GM10847 (cell line): ENCODE results near the gene EHD4.

Source experiments
- POLR2A ChIP-seq: IDR thresholded peaks from 2 replicates; pipeline ENCODE4 v1.6.1; 2011; ENCODE audit not compliant: insufficient read length; ENCODE audit errors: extremely low read depth

EHD4 gene

DNA sequence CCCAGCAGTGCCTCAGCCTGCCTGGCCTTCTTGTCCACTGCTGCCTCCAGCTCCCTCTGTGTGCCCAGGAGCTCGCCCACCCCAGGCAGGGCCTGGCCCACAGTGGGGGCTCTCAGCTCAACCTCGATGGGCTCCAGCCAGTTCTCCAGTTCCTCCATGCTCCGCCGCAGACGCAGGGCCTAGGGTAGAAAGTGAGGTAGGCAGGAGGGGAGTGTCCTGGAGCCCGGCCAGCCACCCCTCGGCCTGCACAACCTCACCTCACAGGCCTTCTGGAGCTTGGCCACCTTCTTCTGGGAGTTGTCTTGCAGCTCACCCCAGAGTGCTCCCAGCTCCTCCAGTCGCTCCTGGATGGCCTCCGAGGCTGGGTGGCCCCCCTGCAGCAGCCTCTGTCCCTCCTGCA, 115.0 kb downstream of the EHD4 start:
- TF ChIP-seq POLR2A: no peak

DNA sequence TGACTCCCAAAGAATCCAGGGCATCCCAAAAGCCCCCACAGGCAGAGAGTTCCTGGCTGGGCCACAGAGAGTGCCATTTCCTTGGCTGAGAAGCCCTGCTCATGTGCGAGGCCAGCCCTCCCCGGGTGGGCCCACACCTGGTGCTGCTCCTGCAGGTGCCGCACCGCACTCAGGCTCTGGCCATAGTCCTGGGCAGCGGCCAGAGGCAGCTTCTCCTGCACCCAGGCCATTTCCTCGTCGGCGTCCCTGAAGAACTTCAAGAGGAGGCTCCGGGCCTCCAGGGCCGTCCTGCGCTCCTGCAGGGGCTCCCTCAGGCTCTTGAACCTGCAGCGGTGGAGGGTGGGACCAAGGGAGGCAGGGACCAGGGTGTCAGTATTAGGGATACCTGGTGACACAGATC, 115.6 kb downstream of the EHD4 start:
- no peak for TF ChIP-seq POLR2A

GRCh38 chr15:41856262-41856661, 116.1 kb downstream of the EHD4 start:
- TF ChIP-seq POLR2A: no peak

GRCh38 chr15:41855261-41855961, 116.9 kb downstream of the EHD4 start:
- TF ChIP-seq POLR2A: no peak

- TF ChIP-seq POLR2A: no peak
Observed at GRCh38 chr15:41854443-41854842, 117.9 kb downstream of the EHD4 start.

DNA sequence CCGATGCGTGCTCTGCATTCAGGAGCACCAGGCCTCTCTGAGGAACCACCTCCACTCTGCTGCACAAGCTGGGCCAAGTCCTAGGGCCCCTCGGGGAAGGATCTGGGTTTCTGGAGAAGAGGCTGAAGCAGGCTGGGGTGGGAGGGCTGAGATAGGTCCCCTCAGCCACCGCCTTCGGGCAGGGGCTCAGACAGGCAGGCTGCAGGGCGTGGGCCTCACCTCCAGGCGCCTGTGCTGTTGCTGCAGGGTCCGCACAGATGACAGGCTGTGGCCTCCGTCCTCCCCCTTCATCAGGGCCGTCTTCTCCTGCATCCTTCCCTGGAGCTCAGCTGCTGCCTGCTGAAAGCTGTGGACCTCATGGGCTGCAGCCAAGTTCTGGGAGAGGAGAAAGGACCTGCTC, 118.5 kb downstream of the EHD4 start:
- TF ChIP-seq POLR2A: no peak

DNA sequence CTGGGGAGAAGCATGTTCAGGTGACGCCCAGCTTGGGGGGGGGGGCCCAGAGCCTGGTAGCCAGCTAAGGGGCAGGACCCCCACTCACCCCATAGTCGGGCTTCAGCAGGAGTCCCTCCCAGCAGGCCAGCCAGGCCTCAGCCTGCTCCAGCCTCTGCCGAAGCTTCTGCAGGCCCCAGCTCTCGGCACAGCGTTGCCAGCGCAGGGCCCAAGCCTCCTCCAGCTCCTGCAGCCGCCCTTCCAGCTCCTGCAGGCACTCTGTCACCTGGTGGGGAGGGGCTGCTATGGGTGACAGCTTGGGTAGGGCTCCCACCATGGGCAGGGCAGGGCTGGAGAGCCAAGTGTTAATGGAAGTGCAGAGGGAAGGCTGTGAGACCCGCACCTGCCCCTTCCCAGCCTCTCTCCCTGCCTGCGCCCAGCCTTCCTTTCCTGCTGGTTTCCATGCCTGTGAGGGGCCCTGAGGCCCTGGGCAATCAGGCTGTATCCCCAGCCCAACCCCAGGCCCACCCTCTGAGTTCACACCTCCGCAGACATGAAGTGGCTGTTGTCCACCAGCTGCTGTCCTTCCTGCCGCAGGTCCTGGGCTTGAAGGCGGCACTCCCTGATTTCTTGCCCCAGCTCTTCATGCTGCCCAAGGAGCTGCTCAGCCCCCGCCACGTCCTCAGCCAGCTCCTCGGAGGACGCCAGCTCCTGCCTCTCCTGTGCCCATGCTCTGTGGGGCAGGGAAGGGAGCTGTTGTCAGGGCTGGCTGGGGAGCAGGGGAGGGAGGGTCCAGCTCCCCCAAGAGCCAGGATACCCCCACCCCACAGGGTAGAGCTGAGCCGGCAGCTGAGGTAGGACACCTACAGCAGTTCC, 119.4 kb downstream of the EHD4 start:
- TF ChIP-seq POLR2A: no peak

- no peak for TF ChIP-seq POLR2A
Observed at GRCh38 chr15:41851755-41852370, 120.5 kb downstream of the EHD4 start.

- no peak for TF ChIP-seq POLR2A
Observed at GRCh38 chr15:41851167-41851523, 121.2 kb downstream of the EHD4 start.

DNA sequence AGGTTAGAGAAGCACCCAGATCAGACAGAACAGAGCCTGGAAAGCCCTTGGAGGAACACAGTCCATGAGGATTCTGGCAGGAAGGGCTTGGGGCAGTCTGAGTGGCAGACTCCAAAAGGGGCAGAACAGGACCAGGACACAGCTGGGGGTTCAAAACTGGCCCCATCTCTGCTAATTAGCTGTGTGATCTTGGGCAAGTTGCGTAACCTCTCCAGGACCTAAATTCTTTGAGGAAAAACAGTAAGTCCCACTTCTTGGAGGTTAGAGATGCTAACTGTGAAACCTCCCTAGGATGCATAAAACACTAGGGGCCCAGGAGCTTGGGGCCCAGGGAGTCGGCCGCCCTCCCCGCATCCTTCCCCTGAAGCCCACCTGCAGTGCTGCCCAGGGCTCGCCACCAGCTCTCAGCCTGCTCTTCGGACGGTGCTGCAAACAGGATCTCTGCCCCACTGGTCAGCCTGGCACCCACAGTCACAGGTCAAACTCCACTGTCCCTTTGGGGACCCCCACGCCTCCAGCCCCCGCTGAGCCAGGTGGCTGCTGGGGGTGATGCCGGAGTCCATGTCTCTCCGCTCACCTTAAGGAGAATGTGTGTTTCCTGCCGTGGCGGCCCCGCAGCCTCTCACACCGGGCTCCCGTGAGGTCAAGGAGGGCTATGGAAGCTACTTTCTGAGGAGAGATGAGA, 121.7 kb downstream of the EHD4 start:
- TF ChIP-seq POLR2A: no peak

DNA sequence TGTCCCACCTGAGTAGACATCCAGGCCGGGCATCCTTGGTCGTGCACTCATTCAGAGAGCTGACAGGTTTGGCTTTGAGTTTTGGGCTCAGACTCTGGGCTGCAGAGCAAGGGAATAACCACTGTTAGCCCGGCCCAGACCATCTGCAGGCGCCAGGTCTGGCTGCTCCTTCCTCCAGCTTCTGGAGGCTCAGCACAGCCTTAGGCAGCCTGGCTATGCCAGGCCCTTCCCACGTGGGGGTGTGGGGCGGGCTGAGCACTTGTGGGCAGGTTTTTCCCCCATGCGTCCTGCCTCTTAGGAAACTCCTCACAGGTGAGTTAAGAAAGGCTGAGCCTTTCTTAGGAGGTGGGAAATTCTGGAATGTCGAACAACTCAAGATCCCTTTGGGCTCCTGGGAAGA, 122.5 kb downstream of the EHD4 start:
- no peak for TF ChIP-seq POLR2A

- no peak for TF ChIP-seq POLR2A
Observed at GRCh38 chr15:41849204-41849603, 123.2 kb downstream of the EHD4 start.

DNA sequence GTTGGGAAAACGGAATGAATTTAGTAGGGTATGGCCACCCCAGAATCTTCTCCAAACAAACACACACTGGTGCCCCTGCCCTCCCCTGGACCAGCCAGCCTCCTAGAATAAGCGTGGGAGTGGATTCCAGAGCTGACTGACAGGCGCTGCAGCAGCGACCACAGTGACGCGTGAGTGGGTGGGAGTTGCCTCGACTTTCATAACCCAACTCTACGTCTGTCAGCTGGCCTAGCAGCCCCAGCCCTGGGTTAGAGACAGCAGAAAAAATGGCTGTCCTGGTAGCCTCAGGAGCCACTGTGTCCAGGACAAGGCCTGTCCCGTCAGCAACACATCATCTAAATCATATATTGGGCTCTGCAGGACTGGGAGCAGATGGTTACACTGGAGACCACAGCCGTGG, 123.7 kb downstream of the EHD4 start:
- TF ChIP-seq POLR2A: no peak

DNA sequence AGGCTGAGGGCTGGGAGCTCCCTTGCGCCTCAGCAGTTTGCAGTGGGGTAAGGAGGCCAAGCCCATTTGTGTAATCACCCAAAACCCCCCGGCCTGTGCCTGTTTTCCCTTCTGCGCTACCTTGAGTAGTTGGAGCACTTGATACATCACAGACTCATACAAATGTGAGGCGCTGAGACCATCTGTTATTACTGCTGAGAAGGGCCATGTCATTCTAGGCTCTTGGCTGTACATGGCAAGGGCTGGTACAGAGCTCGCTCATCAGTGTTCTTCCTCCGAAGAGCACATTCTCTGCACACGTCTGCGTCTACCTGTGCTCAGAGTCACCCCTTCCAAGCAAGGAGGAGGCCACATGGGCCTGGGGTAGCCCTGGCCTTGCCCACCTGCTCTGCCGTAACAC, 124.4 kb downstream of the EHD4 start:
- TF ChIP-seq POLR2A: no peak

GRCh38 chr15:41847206-41847605, 125.2 kb downstream of the EHD4 start:
- no peak for TF ChIP-seq POLR2A
